GM21723 (cell line): Measurements from ENCODE around the gene OXSR1.
"Not testable (repeated sequence)": the region's sequence is repeated elsewhere in the genome, so short reads cannot be mapped to it uniquely, and the experiment has no call there.

Experiments
- ATAC-seq: cut with Tn5 transposase; IDR thresholded peaks from one replicate; pipeline ENCODE4 v1.9.1; 2021; ENCODE audit warnings: mild to moderate bottlenecking, moderate library complexity; ENCODE audit not compliant: unreplicated experiment

The OXSR1 gene

GRCh38 chr3:38265604-38266307 is 100.4 kb downstream of the OXSR1 start, which contains the start of gene SLC22A13:
SLC22A13 (plus strand) TSS chr3:38265812; CDS start chr3:38265861, 49 bp downstream.
- ATAC-seq = no peak

DNA sequence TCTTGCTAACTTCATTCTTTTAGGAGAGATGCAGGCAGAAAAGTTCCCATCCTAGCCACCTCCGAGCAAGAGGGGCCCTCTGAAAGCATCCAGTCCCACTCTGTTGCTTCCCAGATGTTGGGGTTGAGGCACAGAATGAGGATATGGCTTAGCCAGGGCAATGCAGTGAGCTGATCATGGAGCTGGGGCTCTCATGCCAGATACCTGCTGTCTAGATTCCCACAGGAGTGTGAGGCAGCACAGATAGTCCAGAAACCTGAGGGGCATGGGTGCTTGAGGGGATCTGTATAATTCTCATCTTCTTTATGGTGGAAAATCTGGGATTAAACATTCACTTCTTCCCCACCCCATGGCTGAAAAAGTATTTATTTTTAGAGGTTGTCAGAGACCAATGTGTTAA is 101.5 kb downstream of the OXSR1 start:
- no peak for ATAC-seq

- ATAC-seq = no peak
Measured at GRCh38 chr3:38267662-38268061, 102.3 kb downstream of the OXSR1 start.

DNA sequence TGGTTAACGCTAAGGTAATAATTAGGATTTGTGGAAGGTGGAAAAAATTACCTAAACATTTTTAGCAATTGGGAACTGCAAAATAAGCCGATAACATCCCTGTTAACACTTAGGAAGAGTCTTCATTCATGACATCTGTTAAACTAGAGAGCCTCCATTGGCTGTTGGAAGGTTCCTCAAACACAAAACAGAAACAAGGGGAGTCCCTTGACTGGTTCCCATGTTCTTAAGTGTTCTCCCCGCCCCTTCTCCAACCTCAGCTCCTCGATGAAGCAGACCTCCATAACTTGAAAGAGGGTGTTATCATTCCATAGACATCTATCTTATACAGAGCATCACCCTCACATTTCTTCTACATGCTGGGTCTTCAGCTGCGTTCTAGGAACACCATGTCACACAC is 102.8 kb downstream of the OXSR1 start:
- ATAC-seq = no peak

DNA sequence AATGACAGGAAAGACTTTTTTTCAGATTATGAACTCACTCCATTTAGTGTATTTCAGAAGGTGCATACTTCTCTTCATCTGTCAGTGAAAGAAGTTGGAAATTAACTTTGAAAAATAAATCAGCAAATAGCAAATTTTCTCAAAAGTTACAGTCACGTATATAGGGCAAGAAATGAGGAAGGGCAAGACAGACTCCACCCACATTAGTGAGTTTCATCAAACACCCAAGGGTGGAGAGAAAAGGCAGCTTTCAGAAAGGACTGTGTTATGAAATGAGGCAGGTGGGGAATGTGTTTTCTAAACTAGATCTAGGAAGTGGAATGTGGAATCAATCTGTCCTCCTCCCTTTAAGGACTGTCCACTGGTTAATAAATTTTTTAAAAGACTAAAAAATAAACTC is 103.2 kb downstream of the OXSR1 start:
- no peak for ATAC-seq

DNA sequence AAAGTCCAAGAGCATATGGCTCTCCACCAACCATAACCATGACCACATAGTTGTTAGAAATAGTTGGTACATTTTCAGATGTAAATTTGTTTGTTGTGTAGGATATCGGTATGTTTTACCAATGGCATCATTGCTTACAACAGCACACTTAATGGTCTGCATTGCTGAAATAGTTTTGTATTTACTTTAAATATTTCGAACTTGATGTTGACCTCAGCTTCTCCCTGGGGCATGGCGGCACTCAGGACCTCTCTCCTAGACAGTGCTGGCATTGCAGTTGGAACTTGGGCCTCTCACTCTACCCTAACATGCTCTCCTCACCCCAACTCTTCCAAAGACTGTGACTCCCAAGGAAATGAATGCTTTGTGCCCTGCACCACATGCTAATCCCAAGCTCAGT is 105.3 kb downstream of the OXSR1 start:
- no peak for ATAC-seq

DNA sequence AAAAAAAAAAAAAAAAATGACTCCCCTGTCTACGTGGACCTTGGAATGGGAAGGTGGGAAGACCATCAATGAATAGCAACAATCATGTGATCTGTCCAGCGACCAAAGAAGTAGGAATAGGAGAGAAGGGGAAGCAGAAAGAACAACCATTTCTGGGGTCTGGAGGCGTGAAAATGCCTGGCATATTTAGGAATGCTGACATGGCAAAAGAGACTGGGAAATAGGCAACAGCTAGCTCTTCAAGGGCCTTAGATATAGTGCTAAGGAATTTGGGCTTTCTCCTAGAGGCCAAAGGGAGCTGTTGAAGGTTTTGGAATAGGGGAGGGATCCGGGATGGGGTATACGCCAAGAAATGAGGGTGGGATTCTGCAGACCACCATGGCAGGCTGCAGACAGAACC is 106.2 kb downstream of the OXSR1 start:
- ATAC-seq = no peak

- no peak for ATAC-seq
Measured at GRCh38 chr3:38274864-38275649, 109.7 kb downstream of the OXSR1 start.

- ATAC-seq = no peak
Measured at GRCh38 chr3:38275658-38276057, 110.3 kb downstream of the OXSR1 start.

DNA sequence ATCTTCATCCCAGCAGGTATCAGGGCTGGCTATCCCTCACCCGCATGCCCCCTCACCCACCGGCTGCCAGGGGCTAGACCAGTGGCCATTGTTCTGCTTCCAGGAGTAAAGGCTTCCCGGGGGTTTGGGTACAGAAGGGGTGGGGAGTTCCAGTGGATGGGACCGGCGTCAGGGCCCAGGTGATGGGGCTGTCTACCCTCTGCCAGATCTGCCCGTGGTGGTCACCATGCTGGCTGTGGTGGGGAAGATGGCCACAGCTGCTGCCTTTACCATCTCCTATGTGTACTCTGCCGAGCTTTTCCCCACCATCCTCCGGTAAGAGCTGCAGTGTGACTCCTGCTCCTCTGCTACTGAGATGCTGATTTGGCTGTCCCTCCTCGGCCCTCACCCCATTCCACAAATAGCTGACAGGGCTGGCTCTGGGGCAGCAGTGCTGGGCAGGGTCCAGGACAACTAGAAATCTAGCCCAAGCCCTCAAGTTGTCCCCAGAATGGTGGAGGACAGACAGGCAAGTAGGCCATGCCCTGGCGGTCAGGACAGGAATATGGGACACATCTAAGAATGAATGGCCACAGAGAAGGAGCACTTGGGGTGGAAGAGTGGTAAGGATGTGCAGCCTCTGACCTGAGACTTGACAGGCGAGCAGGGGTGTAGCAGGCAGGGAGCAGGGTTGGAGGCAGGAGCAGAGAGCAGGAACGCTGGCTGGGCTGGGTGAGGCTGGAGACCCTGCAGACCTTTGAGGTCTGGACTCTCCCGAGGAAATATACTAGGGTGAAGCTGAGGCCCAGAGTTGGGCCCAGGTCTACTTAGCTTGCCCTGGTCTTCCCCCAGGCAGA is 111.0 kb downstream of the OXSR1 start:
- no peak for ATAC-seq

GRCh38 chr3:38276917-38277630 is 111.7 kb downstream of the OXSR1 start:
- ATAC-seq = no peak

GRCh38 chr3:38278841-38279240 is 113.5 kb downstream of the OXSR1 start:
- no peak for ATAC-seq

- ATAC-seq = no peak
Measured at GRCh38 chr3:38281895-38282686, 116.8 kb downstream of the OXSR1 start, which contains the start of gene SLC22A14. SLC22A14 (plus strand) TSS chr3:38282294; CDS start chr3:38306027, 23,733 bp downstream.

DNA sequence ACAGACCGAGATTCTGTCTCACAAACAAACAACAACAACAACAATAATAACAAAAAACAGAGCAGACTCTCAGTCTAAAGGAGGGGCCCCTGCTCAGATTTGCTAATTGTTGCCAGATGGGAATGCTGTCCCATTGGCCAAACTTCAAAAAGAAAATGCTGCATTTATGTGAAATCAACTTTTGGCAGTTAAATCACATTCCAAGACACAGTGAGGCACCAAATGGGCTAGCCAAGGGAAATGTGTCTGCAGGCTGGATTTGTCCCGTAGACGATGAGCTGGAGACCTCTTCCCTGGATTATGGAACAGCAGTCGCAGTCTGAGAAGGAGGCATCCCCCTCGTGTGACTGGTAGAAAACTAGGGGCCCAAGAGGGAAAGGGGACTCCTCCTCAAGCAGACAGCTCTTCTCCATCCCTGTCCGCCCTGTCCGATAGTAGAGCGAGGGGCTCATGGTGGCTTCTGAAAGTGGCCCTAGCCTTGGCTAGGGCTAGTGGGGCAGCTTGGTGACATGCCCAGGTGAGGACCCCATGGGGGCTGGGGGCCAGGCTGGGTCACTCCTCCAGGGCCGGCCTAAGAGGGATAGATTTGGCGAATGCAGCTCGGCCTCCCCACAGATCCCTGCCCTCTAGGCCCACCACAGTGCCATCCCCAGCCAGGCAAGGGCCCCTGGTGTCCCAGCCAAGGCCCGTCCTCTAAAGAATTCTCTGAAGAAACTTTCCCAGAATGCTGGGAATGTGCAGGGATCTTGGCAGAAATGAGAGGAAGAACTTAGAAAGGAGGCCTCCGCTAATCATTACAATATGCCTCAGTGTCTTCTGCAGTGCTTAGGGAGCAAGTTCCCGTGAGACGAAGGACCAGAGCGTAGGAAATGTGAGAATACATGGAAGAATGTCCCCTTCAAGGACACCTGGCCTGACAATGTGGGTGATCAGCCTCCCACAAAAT is 118.7 kb downstream of the OXSR1 start:
- no peak for ATAC-seq

GRCh38 chr3:38284756-38285150 is 119.4 kb downstream of the OXSR1 start:
- ATAC-seq = no peak

DNA sequence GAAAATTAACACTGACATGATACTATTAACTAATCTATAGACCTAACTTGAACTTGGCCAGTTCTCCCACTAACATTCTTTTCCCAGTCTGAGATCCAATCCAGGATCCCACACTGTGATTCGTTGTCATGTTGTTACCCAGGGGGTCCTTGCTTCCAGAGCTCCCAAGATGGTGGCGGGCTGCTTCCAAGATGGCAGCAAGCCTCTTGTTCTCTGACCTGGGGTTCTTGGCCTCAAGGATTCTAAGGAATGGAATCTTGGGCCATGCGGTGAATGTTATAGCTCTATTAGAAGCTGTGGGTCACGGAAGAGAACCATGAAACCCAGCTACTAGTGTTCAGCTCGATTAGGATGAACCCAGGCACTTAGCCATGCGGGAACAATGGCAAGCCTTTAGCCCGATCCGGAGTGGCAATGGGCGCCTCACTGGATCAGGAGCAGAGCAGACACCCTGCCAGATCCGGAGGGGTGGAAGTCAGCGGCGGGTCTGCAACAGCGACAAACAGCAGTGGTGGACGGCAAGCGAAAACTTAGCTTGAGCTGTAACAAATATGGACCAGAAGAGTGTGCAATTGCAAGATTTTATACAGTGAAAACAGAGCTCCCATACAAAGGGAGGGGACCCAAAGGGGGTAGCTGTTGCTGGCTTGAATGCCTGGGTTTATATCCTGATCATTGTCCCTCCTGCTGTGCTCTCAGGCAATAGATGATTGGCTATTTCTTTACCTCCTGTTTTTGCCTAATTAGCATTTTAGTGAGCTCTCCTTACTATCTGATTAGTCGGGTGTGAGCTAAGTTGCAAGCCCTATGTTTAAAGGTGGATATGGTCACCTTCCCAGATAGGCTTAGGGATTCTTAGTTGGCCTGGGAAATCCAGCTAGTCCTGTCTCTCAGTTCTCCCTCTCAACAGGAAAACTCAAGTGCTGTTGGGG is 124.2 kb downstream of the OXSR1 start:
- ATAC-seq = not testable (repeated sequence)

GRCh38 chr3:38297053-38297452 is 131.7 kb downstream of the OXSR1 start:
- ATAC-seq = not testable (repeated sequence)

- no peak for ATAC-seq
Measured at GRCh38 chr3:38297537-38297936, 132.2 kb downstream of the OXSR1 start.
